Measurements from ENCODE around the gene KCNQ1OT1.

The KCNQ1OT1 gene

DNA sequence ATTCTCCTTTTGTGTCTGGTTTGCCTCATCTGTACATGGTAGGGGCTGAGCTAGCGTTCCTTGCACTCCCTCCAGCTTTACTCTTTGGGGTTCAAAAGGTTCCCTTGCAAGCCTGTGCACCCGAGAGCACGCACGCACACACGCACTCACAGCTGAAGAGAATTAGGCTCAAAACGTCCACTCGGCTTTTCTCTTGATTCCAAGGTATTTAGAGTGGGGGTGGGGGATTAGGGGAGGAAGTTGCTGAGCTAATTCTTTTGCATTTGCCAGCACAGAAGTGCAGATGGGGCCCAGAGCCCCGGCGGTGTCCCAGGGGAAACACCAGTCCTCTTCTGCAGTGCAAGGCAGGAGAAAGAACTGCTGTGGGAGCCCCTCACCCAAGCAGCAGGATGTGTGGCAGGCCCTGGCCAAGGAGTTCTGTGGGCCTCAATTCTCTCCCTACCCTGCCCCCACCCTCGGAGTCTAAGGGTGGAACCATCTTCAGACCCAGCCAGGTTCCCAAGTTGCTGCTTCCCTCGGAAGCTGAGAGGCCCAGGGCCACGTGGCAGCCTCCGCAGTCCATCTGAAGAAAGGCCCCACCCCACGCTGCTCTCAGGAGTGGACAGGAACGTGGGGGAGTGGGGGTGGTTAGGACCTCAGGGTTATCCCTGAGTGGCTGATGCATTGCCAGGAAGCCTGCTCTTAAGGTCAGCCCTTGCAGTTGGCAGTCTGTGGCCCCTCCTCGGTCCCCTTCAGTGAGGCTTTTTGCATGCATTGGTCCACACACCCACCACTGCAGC is 3.8 kb upstream of the KCNQ1OT1 start:
- no peak for DNase-seq (ENCODE audit: low read depth in 1 of 2, low spot score in 1 of 2)

DNA sequence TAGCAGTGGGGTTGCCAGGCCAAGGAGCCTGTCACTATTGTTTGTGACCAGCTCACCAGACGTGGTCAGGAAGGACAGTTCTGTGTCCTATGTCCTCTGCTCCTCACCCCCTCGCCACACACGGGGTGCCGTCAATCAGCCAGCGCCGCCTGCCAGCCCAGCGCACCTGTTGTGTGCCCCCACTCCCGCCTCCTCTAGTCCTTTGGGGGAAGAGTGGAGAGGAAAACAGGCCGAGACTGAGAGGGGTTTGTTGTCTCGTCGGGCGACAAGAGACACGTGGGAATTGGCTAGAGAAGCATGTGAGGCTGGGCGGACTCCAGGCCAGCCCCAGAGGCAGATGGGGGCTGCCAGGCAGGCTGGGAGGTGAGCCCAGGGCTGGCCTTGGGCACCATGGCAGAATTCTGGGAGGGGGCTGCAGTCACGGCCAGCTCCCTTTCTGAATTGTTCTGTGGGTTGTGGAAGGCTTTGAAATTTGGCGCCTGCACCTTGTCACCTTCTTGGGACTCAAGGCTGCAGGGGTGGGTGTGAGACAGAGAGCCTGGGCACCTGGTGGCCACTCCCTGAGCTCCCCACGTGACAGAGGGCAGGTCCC is 3.1 kb upstream of the KCNQ1OT1 start:
- no peak for DNase-seq (ENCODE audit: low read depth in 1 of 2, low spot score in 1 of 2)

DNA sequence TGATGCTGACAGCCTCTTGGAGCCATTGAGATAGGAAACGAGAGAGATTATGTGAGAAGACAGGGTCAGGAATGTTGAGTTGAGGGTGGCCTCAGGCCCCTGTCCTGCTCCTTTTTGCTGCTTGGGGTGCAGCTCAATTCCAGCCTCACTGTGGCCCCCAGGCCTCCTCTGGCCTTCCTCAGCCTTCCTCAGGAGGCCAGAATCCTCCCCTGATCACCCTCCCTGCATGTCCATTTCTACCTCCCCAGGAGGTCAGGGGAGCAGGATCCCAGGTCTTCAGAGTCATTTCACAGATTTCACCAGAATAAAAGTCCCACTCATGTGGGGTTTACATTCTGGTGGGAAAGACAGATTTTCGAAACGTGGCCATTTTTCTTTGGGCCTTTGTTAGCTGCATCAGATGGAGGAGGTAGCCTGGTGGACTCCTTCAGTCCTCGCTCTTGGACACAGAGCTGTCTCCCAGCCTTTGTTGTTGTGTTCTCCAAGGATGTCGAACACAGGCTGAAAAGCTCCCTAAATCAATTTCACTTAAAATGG is 2.2 kb upstream of the KCNQ1OT1 start:
- DNase-seq (ENCODE audit: low read depth in 1 of 2, low spot score in 1 of 2): no peak

DNA sequence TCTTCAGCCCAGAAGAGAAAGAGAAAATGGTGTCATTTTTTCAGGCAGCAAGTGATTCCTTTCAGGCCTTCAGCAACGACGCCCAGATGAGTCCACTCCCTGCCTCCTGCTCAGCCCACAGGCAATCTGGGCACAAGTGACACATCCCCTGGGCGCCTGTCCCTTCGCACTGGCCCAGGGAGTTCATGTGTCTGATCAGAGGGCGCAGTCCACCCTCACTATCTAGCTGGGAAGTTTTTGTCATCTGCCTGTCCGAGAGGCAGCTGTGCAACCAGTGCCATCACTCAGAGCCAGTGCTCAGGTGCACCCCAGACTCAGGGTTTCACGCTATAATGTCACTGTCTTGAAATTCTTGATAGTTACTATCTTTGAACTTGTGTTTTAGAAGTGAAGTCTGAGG is 1.4 kb upstream of the KCNQ1OT1 start:
- no peak for DNase-seq (ENCODE audit: low read depth in 1 of 2, low spot score in 1 of 2)

DNA sequence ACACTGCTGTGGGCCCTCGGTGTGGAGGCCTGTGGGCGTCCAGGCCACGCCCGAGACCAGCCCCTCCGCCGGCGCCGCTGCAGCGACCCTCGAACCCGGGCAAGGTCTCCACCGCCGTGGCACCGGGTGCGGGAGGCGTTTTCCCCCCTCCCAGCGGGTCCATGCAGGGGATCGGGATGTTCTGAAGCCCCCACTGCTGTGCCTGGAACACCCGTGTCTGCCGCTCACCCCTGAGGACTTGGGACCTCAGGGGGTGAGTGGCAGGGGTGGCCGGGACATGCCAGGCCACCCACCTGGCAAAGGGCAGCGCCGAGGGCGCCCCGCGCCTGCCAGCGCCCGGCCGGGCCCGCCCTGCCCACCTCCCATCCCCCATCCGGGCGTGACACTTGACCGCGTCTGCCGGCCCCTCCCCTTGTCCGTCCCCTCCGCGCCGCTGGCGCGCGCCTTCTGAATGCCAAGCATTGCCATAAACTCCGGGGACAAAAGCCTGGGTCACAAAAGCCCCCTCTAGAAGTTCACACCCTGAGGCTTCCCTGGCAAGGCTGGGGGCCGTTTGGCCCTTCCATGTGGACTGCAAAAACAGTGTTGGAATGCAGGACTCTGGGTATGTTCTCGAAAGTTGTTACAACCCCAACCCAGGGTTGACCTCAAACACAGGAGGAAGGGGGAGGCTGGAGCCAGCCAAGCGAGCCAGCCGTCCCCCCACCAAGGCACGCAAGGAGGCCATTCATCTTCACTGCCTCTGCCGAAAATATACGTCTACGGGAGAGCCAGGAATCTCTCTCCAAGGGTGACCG is 819 bp upstream of the KCNQ1OT1 start:
- DNase-seq (ENCODE audit: low read depth in 1 of 2, low spot score in 1 of 2): no peak

DNA sequence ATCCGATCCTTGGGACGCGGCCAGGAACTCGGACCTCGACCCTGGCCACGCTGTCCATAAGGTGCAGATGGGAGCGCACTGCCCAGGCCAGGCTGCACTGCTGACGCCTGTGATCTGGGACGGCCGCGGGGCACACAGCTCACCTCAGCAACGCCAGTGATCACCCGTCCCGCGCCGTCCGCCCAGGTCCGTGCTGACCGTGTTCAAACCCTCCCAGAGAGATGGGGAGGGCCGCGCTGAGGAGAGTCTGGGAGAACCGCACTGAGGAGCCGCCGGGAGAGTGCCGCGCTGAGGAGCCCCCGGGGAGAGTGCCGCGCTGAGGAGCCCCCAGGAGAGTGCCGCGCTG is 636 bp downstream of the KCNQ1OT1 start:
- DNase-seq (ENCODE audit: low read depth in 1 of 2, low spot score in 1 of 2): no peak

DNA sequence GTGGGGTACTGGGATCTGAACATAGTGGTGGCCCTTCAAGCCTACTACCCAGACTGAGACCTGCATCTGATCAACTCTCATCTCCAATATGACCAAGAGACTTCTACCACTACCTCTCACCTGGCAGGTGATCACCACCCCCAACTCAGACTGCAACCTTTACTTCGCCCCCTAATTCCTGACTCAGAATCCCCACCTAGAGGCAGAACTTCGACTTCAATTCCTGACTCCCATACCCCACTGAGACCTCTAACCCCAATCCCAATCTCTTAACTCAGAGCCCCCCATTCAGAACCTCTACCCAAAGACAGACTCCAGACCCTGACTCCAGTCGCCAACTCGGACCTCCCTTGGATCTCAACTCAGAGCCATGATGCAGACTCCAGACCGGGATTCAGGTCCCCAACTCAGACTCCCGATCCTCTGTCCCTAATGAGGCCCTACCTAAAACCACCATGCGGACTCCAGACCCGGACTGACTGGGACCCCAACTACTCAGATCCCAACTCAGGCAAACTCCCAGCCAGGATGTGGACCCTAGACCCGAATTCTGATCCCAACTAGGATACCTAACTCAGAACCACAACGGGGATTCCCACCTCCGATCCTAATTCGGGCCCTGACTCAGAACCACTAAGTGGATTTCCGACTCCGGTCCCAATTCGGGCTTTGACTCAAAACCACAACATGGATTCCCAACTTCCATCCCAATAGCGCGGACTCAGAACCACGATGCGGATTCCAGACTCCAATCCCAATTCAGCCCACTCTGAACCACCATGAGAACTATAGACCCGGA is 1.2 kb downstream of the KCNQ1OT1 start:
- no peak for DNase-seq (ENCODE audit: low read depth in 1 of 2, low spot score in 1 of 2)

DNA sequence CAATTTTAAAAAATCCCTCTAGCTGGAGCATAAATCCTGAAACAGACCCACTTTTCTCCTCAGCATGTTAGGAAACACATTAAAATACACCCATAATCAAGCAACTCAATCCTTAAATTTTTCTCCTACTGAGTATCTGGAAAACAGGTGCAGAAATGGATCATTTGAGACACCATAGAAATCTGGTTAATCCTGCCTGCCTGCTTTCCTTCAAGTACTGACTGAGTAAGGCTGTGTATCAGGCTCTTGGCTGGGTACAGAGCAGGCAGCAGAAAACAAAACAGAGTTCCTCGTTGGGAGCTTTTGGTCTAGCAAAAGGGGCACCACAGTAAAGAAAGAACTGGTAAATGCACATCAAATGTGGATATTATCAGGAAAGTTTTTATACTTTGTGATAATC is 1.9 kb downstream of the KCNQ1OT1 start:
- DNase-seq (ENCODE audit: low read depth in 1 of 2, low spot score in 1 of 2): no peak

DNA sequence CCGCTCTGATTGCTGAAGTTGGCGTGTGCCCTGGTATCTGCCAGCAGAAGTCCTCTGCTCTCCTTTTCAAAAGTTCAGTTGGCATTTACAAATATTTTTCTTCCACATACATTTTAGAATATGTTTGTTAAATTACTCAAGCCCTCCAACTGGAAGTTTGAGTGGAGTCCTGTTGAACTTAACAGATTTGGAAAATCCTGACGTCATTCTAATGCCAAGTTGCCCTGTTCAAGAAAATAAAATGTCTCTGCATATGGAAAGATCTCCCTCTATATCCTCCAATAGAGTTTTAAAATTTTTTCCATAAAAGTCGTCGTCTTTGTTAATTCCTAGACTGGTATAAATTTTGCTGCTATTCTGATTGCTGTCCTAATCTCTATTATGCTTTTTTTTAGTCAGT is 3.3 kb downstream of the KCNQ1OT1 start:
- DNase-seq (ENCODE audit: low read depth in 1 of 2, low spot score in 1 of 2): no peak

DNA sequence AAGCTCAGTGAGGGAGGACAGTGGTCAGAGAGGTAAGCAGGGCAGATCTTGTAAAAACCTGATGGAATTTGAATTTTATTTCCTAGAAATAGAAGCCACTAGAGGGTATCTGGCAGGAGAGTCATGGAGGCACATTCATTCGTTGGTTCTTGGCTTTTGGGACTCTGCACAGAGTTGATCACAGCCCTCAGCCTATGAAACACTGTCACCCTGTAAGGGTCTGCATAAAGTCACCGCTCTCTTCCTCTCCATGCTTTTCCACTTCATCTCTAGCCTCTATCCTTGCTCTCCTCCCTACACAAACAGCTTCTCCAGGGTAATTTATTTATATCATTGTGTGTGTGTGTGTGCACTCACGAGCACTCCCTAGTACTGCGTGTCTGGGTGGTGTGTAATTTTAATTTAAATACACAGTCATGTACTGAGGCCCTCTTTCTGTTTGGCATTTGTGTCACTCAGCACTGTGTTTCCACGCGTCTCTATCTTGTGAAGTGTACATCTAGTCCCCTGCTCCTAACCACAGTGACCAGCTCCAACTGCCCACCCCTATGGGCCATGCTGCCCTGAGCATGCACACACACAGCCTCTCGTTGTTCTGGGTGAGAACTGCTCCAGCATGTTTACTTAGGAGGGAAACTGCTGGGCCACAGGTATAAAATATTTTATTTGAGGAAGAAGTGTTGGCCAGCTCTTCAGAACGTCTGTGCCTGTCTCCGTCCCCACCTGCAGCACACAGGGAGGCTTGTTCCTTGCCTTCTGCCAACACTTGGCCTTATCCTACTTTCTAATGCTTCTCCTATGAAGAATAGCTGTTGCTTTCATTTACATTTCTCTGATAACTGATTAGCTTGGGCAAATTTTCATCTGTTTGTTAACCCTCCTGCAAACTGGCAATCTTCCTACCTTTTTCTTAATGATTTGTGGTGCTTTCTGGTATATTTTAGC is 4.5 kb downstream of the KCNQ1OT1 start:
- no peak for DNase-seq (ENCODE audit: low read depth in 1 of 2, low spot score in 1 of 2)

DNA sequence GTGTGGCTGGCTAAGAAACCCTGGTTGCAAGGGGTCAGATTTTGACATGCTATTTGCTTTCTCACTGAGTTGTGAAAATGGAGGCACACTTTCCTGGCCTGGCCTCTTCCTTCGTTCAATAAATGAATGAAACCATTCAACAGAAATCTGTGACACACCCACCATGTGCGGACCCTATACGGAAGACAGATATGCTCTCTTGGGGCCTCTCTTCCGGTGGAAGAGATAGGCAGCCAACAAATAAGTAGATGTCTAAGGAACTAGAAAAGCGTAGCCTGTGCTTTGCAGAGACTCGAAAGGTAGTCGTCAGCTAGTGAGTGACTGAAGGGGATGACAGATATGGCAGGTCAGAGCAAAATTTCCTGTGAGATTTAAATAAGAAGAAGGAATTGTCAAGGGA is 5.3 kb downstream of the KCNQ1OT1 start:
- no peak for DNase-seq (ENCODE audit: low read depth in 1 of 2, low spot score in 1 of 2)

DNA sequence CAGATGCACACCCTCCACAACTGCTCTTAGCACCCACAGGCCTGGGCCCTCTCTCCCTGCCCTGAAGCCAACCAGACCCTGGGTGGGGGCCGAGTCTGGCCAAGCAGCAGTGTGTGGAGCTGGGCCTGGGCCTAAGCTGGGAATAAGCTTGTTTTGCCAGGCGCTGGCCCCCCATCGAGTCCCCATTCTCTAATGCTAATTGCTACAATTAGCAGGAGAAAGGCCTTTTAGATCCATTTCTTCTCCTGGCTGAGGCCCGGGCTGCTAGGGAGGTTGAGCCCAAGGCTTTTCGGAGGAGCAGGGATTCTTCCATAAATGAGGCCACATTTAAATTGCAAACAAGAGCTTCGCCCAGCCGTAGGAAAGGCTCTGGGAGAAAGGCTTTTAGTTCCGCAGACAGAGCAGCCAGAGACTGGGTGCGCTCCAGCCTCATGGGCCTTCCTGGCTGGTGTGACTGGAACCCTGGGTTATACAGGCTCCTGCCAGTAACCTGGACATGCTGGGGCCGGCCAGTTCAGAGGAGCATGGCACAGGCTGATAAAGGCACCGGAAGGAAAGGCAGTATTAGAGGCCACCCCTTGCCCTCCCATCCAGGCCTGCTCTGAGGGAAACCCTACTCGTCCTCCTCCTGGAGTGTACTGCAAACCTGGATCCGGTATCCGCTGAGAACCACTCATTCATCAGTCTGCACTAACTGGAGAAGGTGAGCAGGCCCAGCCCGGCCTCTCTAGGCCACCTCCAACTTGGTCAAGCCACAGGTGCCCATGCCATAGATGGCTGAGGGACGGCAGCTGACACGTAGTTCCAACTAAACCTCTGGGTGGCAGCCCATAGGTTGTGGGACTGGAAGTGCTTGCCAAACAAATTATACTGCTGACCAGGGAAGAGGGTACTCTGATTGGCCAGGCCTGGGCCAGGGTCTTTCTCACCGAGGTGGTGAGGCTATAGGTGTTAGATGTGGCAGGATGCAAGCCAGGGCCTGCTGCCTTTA is 6.2 kb downstream of the KCNQ1OT1 start:
- no peak for DNase-seq (ENCODE audit: low read depth in 1 of 2, low spot score in 1 of 2)

DNA sequence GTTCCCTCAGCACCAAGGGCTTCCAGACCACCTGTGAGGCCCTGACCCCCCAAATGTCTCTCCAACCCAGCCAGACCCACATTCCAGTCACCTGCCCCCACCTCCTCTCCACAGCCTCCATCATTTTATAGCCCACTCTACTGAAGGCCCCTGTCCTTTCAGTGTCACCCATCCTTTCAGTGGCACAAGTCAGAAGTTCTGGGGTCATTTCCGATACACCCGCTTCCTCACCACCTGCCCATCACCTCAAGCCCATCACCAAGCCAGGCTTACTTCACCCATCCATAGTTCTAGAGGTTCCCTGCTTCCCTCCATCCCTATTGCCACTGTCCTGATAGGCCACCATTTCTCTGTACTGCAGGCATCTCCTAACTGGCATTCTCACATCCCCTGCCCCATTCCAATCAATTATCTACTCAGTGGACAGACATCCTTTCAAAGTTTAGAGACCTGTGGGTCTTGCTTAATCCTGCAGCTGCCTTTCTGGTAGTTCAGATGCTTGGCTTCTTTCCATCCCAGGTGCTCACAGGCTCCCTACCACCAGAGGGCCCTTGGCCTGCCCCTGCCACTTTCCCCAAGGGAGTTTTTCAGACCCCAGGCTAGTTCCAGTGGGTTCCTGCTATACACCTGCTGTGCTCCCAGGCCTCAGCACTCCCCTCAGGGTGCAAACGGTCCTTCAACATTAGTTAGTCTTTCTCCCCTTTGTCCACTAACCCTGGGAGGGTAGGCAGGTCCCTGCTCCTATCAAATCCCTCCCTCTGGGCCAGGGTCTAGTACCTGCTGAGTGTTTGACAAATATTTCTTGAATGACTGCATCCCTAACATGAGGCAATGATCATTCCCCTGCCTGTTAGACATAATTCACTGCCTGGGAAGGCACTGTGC is 7.6 kb downstream of the KCNQ1OT1 start:
- DNase-seq (ENCODE audit: low read depth in 1 of 2, low spot score in 1 of 2): no peak

DNA sequence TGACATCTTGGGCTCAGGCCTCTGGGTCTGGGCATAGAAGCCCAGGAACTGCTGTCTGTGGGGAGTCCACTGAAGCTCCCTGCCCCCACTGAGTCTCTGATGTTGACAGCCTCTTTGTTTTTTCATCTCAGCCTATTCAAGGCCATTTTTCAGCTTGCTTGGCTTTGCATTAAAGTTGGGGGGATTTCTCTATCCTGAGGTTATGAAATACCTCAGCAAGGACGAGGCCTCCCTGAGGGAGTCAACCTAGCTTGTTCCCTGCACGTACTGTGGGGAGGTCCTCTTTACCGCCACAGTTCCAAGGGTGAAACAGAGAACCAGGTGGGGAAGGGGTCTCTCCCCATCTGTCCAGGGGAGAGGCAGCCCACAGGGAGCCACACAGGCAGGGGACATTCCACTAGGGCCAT is 8.4 kb downstream of the KCNQ1OT1 start:
- no peak for DNase-seq (ENCODE audit: low read depth in 1 of 2, low spot score in 1 of 2)

DNA sequence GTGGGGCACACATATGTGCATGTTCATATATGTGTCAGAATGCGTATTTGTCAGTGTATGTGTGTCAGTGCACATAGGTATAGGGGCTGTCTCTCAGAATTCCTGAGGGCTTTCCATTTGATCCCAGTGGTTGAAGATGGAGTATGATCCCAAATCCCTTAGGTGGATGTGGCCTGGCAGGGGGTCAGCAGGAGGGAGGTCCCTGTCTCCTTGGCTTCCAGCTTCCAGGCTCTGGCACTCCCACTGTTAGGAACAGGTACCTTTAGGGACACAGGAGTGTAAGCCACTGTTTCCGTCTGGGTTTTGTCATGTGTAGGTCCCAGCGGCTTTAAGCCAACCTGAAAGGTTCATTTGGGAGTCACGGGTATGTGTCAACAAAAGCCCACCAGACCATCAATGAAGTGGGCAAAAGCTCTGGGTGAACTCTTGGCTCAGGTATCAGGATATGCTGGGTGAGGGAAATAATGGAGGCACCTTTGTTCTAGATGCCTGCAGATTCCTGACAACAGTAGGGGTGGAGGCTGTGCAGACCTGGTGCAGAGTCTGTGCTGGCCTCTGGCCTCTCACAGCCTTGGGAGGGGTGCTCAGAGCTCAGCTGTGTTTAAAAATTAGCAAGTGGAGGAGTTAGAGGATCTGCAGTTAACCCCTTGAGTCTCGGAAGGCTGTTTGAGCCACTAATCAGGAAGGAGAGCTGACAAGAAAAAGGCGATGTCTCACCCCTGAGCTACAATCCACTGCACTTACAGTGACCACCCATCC is 9.0 kb downstream of the KCNQ1OT1 start:
- no peak for DNase-seq (ENCODE audit: low read depth in 1 of 2, low spot score in 1 of 2)

DNA sequence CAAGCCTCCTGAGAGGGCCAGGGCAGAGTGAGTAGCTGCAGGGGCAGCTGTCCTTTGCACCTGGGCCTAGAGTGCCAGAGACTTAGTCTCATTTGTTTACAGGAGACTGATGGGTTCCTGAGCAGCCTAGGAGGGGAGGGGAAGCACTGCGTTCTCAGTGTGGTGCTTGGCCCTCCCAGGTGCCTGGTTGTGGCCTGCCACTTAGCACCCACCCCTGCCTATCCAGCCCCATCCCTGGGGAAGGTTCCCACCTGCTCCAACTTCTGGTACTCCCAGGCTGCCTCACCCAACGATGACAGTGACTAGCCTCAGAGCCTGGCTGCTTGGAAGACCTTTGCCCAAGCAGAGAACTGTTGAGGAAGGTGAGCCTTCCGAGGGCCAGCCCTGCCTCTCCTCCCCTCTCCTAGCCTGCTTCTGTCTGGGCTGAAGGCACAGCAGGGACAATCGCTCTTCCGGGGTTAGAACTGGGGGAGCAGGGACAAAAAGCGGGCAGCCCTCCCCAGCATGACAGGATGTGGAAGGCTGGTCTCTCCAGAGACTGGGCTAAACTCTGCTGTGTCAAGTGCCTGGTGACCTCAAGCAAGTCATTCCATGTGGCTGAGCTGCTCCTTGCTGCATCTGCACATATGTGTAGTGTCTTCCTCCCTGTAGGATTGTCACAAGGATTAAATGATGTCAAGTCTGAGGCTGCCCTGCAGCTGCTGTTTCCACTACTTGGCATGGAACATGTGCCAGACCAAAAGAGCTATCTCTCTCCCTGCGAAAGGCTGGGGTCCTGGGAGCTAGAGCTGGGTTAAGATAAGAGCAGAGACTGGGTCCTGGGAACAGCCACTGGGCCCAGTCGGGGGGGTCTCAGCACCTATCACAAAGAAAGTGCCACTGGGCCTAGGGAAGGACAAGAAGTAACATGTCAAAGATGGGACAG is 9.9 kb downstream of the KCNQ1OT1 start:
- DNase-seq (ENCODE audit: low read depth in 1 of 2, low spot score in 1 of 2): no peak

All from activated CD4-positive, alpha-beta T cell treated with anti-CD3 and anti-CD28 coated beads, Interleukin-2, amount 50 U/mL, for 24 hours (primary cell).